ENCODE results near the gene IRF5. TPM values are rescaled to one million over a fixed set of nuclear protein-coding genes. Genes with fewer than 3 reads are reported as not detected.

The IRF5 gene
- polyA plus RNA-seq, 1 donor from 2014 or later, result not detected

- no peak overlapping the region for H3K9ac ChIP-seq (ENCODE audit: low read length)
- no peaks in the 10 kb centered on the region for H3K9me3 ChIP-seq (ENCODE audit: low read length)
- no peak overlapping the region for H3K4me3 ChIP-seq (ENCODE audit: low read length)
- no peak overlapping the region for H3K27ac ChIP-seq (ENCODE audit: low read length)
- TF ChIP-seq REST (IDR thresholded peaks at IDR 0.05; ENCODE audit: borderline replicate concordance) (no peak), POLR2AphosphoS5 (IDR thresholded peaks at IDR 0.05) (no peak), SMC3 (conservative IDR thresholded peaks at IDR 0.05; ENCODE audit: poor library complexity) (no peak), MXI1 (conservative IDR thresholded peaks at IDR 0.05; ENCODE audit: poor library complexity, severe bottlenecking) (no peak)
- no peak overlapping the region for H3K4me2 ChIP-seq (ENCODE audit: low read length)
- no peaks in the 10 kb centered on the region for H3K79me2 ChIP-seq (replicated peaks; ENCODE audit: insufficient read depth, low read length)
- H3K27me3 ChIP-seq (ENCODE audit: insufficient read depth, low read depth, low read length), result no peaks in the 10 kb centered on the region
- H3K36me3 ChIP-seq (ENCODE audit: insufficient read depth, low read length), result peaks cover 3% of the 10 kb centered on the region
- H4K20me1 ChIP-seq (ENCODE audit: insufficient read depth), result no peaks in the 10 kb centered on the region
- H3F3A ChIP-seq (ENCODE audit: insufficient read depth, low read length, poor library complexity, severe bottlenecking), result no peaks in the 10 kb centered on the region
- no peaks in the 10 kb centered on the region for H3K9me2 ChIP-seq (ENCODE audit: insufficient read depth, low read length)
- H2AFZ ChIP-seq (ENCODE audit: low read depth, low read length), result no peak overlapping the region
Measured at GRCh38 chr7:128948976-128949760, 11.4 kb downstream of the IRF5 start.

- no peaks in the 10 kb centered on the region for H4K20me1 ChIP-seq (ENCODE audit: insufficient read depth)
- no peaks in the 10 kb centered on the region for H3K9me2 ChIP-seq (ENCODE audit: insufficient read depth, low read length)
- H3K27ac ChIP-seq (ENCODE audit: low read length), result no peak overlapping the region
- no peaks in the 10 kb centered on the region for H3K27me3 ChIP-seq (ENCODE audit: insufficient read depth, low read depth, low read length)
- H3K4me2 ChIP-seq (ENCODE audit: low read length), result no peak overlapping the region
- H3K4me3 ChIP-seq (ENCODE audit: low read length), result no peak overlapping the region
- no peak overlapping the region for H3K9ac ChIP-seq (ENCODE audit: low read length)
- no peaks in the 10 kb centered on the region for H3K9me3 ChIP-seq (ENCODE audit: low read length)
- H3F3A ChIP-seq (ENCODE audit: insufficient read depth, low read length, poor library complexity, severe bottlenecking), result no peaks in the 10 kb centered on the region
- H3K36me3 ChIP-seq (ENCODE audit: insufficient read depth, low read length), result peaks cover 3% of the 10 kb centered on the region
- no peak overlapping the region for H2AFZ ChIP-seq (ENCODE audit: low read depth, low read length)
- TF ChIP-seq TAF1 (IDR thresholded peaks at IDR 0.05; ENCODE audit: low read depth) (no peak), SMC3 (conservative IDR thresholded peaks at IDR 0.05; ENCODE audit: poor library complexity) (no peak), CTCF (IDR thresholded peaks at IDR 0.05; ENCODE audit: poor library complexity, severe bottlenecking) (no peak), EZH2 (IDR thresholded peaks at IDR 0.05; ENCODE audit: borderline replicate concordance, insufficient read depth, low read length, poor library complexity, severe bottlenecking) (no peak), REST (IDR thresholded peaks at IDR 0.05; ENCODE audit: borderline replicate concordance) (no peak), POLR2AphosphoS5 (IDR thresholded peaks at IDR 0.05) (no peak), RAD21 (conservative IDR thresholded peaks at IDR 0.05) (no peak), MXI1 (conservative IDR thresholded peaks at IDR 0.05; ENCODE audit: poor library complexity, severe bottlenecking) (no peak), EP300 (conservative IDR thresholded peaks at IDR 0.05; ENCODE audit: poor library complexity, severe bottlenecking) (no peak)
- H3K79me2 ChIP-seq (replicated peaks; ENCODE audit: insufficient read depth, low read length), result no peaks in the 10 kb centered on the region
Measured at GRCh38 chr7:128951296-128951695, 13.6 kb downstream of the IRF5 start.

Measured in neural cell (in vitro differentiated cells).